Mucosa of rectum (tissue), 2 donors: ENCODE data around the gene OVCA2.

ENCODE experiments used
- H3K27ac ChIP-seq, 2 donors: one replicate each; pipeline ENCODE4 v1.7.0; 2013; ENCODE audit warnings: inconsistent platforms in 2 of 2, low read depth in 2 of 2, low read length in 2 of 2
- H3K27me3 ChIP-seq, 2 donors: one replicate each; pipeline ENCODE4 v1.7.0; 2013; ENCODE audit warnings: low read length in 2 of 2; ENCODE audit not compliant: control insufficient read depth in 2 of 2, insufficient read depth in 2 of 2
- H3K36me3 ChIP-seq, 2 donors: one replicate each; pipeline ENCODE4 v1.7.0; 2013; ENCODE audit warnings: low read length in 2 of 2; ENCODE audit not compliant: control insufficient read depth in 2 of 2, insufficient read depth in 2 of 2
- H3K4me1 ChIP-seq, 2 donors: one replicate each; pipeline ENCODE4 v1.7.0; 2013; ENCODE audit warnings: low read length in 2 of 2, mild to moderate bottlenecking in 1 of 2; ENCODE audit not compliant: control insufficient read depth in 2 of 2, insufficient read depth in 2 of 2
- H3K4me3 ChIP-seq, 2 donors: one replicate each; pipeline ENCODE4 v1.7.0; 2013; ENCODE audit warnings: low read length in 2 of 2
- H3K9ac ChIP-seq, 2 donors: one replicate each; pipeline ENCODE4 v1.7.0; 2013; ENCODE audit warnings: low read length in 2 of 2, low read depth in 1 of 2, mild to moderate bottlenecking in 1 of 2
- H3K9me3 ChIP-seq, 2 donors: one replicate each; pipeline ENCODE4 v1.7.0; 2013; ENCODE audit warnings: low read length in 2 of 2; ENCODE audit not compliant: control insufficient read depth in 2 of 2
- donor health status: healthy.
- donor health status: Normal muscosa, but diverticular disease.

OVCA2 gene

GRCh38 chr17:2084036-2084765, 42.4 kb downstream of the OVCA2 start:
- H3K9me3 ChIP-seq, result no peaks in the 10 kb centered on the region
- H3K27ac ChIP-seq, result peak overlapping the region; percentile 96 to 97
- H3K27me3 ChIP-seq, result no peaks in the 10 kb centered on the region
- peak overlapping the region in 1 of 2 donors; percentile 42 for H3K4me3 ChIP-seq
- H3K9ac ChIP-seq, result peak overlapping the region; percentile 70 to 80
- H3K36me3 ChIP-seq, result peaks cover 12 to 19% of the 10 kb centered on the region in 2 donors
- peaks cover 62 to 64% of the 10 kb centered on the region in 2 donors for H3K4me1 ChIP-seq

GRCh38 chr17:2084766-2085647, 43.2 kb downstream of the OVCA2 start:
- H3K4me1 ChIP-seq, result peaks cover 62 to 70% of the 10 kb centered on the region in 2 donors
- peaks cover 12 to 16% of the 10 kb centered on the region in 2 donors for H3K36me3 ChIP-seq
- peak overlapping the region in 1 of 2 donors; percentile 21 for H3K4me3 ChIP-seq
- H3K27ac ChIP-seq, result peak overlapping the region; percentile 96 to 97
- H3K27me3 ChIP-seq, result no peaks in the 10 kb centered on the region
- peak overlapping the region; percentile 69 to 70 for H3K9ac ChIP-seq
- H3K9me3 ChIP-seq, result no peaks in the 10 kb centered on the region

- H3K27me3 ChIP-seq, result no peaks in the 10 kb centered on the region
- peak overlapping the region; percentile 96 to 97 for H3K27ac ChIP-seq
- H3K4me3 ChIP-seq, result no peak overlapping the region
- H3K9me3 ChIP-seq, result no peaks in the 10 kb centered on the region
- H3K4me1 ChIP-seq, result peaks cover 67 to 70% of the 10 kb centered on the region in 2 donors
- peak overlapping the region; percentile 60 to 70 for H3K9ac ChIP-seq
- H3K36me3 ChIP-seq, result peaks cover 12 to 16% of the 10 kb centered on the region in 2 donors
Measured at GRCh38 chr17:2085648-2085949, 43.8 kb downstream of the OVCA2 start.

- no peaks in the 10 kb centered on the region for H3K9me3 ChIP-seq
- no peak overlapping the region for H3K4me3 ChIP-seq
- peaks cover 6 to 11% of the 10 kb centered on the region in 2 donors for H3K36me3 ChIP-seq
- no peaks in the 10 kb centered on the region for H3K27me3 ChIP-seq
- peaks cover 70 to 75% of the 10 kb centered on the region in 2 donors for H3K4me1 ChIP-seq
- H3K27ac ChIP-seq, result peak overlapping the region; percentile 96 to 97
- H3K9ac ChIP-seq, result peak overlapping the region in 1 of 2 donors; percentile 70
Measured at GRCh38 chr17:2086306-2086705, 44.5 kb downstream of the OVCA2 start.

- Histone ChIP-seq H3K4me3 (no peak overlapping the region), H3K36me3 (no peaks in the 10 kb centered on the region), H3K9me3 (no peaks in the 10 kb centered on the region), H3K9ac (no peak overlapping the region), H3K27me3 (no peaks in the 10 kb centered on the region), H3K4me1 (peaks cover 70 to 72% of the 10 kb centered on the region in 2 donors), H3K27ac (peak overlapping the region; percentile 39 to 86)
Measured at GRCh38 chr17:2087597-2088211, 45.9 kb downstream of the OVCA2 start.

- H3K4me1 ChIP-seq, result peaks cover 58 to 65% of the 10 kb centered on the region in 2 donors
- no peaks in the 10 kb centered on the region for H3K27me3 ChIP-seq
- H3K36me3 ChIP-seq, result no peaks in the 10 kb centered on the region
- H3K4me3 ChIP-seq, result peak overlapping the region; percentile 58 to 81
- H3K9ac ChIP-seq, result peak overlapping the region; percentile 46 to 64
- no peaks in the 10 kb centered on the region for H3K9me3 ChIP-seq
- H3K27ac ChIP-seq, result peak overlapping the region; percentile 78 to 86
Measured at GRCh38 chr17:2089021-2089422, 47.2 kb downstream of the OVCA2 start.

GRCh38 chr17:2090210-2090641, 48.4 kb downstream of the OVCA2 start:
- Histone ChIP-seq H3K27me3 (no peaks in the 10 kb centered on the region), H3K27ac (peak overlapping the region; percentile 78 to 86), H3K36me3 (no peaks in the 10 kb centered on the region), H3K9me3 (no peaks in the 10 kb centered on the region), H3K9ac (peak overlapping the region; percentile 21 to 64), H3K4me3 (peak overlapping the region; percentile 24 to 81), H3K4me1 (peaks cover 46 to 53% of the 10 kb centered on the region in 2 donors)

- H3K27me3 ChIP-seq, result no peaks in the 10 kb centered on the region
- H3K4me3 ChIP-seq, result peak overlapping the region in 1 of 2 donors; percentile 14
- peaks cover 39 to 45% of the 10 kb centered on the region in 2 donors for H3K4me1 ChIP-seq
- H3K36me3 ChIP-seq, result no peaks in the 10 kb centered on the region
- H3K27ac ChIP-seq, result peak overlapping the region; percentile 78 to 86
- H3K9ac ChIP-seq, result peak overlapping the region in 1 of 2 donors; percentile 34
- H3K9me3 ChIP-seq, result no peaks in the 10 kb centered on the region
Measured at GRCh38 chr17:2090804-2091534, 49.1 kb downstream of the OVCA2 start.

- peaks cover 26 to 34% of the 10 kb centered on the region in 2 donors for H3K4me1 ChIP-seq
- no peaks in the 10 kb centered on the region for H3K27me3 ChIP-seq
- no peaks in the 10 kb centered on the region for H3K36me3 ChIP-seq
- H3K9ac ChIP-seq, result no peak overlapping the region
- no peak overlapping the region for H3K4me3 ChIP-seq
- H3K9me3 ChIP-seq, result no peaks in the 10 kb centered on the region
- no peak overlapping the region for H3K27ac ChIP-seq
Measured at GRCh38 chr17:2092253-2092652, 50.4 kb downstream of the OVCA2 start.
